Esophagus (tissue), 2 donors: ENCODE results near the gene FOXI3. TPM values are rescaled to one million over a fixed set of nuclear protein-coding genes. Genes with fewer than 3 reads are reported as not detected.

Experiments used
- H3K27ac ChIP-seq, 2 donors: one replicate each; pipeline ENCODE4 v1.5.1; 2013; ENCODE audit warnings: low read depth in 2 of 2, mild to moderate bottlenecking in 2 of 2, inconsistent platforms in 1 of 2, low read length in 1 of 2, moderate library complexity in 1 of 2
- H3K27me3 ChIP-seq, 2 donors: one replicate each; pipeline ENCODE4 v1.6.1; 2013; ENCODE audit warnings: low read length in 2 of 2, control low read depth in 1 of 2, mild to moderate bottlenecking in 1 of 2; ENCODE audit not compliant: insufficient read depth in 2 of 2, control insufficient read depth in 1 of 2
- H3K36me3 ChIP-seq, 2 donors: one replicate each; pipeline ENCODE4 v1.6.1; 2013; ENCODE audit warnings: low read length in 1 of 2; ENCODE audit not compliant: control insufficient read depth in 2 of 2, insufficient read depth in 2 of 2
- H3K4me1 ChIP-seq, 2 donors: one replicate each; pipeline ENCODE4 v1.6.1; 2013; ENCODE audit warnings: low read length in 1 of 2; ENCODE audit not compliant: control insufficient read depth in 2 of 2, insufficient read depth in 2 of 2
- H3K4me3 ChIP-seq, 2 donors: one replicate each; pipeline ENCODE4 v1.5.1; 2013; ENCODE audit warnings: low read length in 2 of 2, mild to moderate bottlenecking in 2 of 2, low read depth in 1 of 2, moderate library complexity in 1 of 2
- H3K9me3 ChIP-seq, 2 donors: one replicate each; pipeline ENCODE4 v1.6.1; 2013; ENCODE audit warnings: mild to moderate bottlenecking in 2 of 2, low read depth in 1 of 2, low read length in 1 of 2, moderate library complexity in 1 of 2; ENCODE audit not compliant: control insufficient read depth in 2 of 2, insufficient read depth in 1 of 2
- WGBS, 2 donors: extraction: QIAGEN DNeasy Blood & Tissue Kit; methylation state at CpG; one replicate each; pipeline ENCODE4 v1.1.7; 2013; 5-methylcytosine and 5-hydroxymethylcytosine counted together
- polyA plus RNA-seq, 2 donors: library from polyadenylated mRNA; stranded (reverse); fragments of 200-250 nt; gene quantifications; one replicate each; pipeline ENCODE4 v1.2.3, GENCODE V29; 2013
- donor health status: healthy with polysubstance abuse.
- donor health status: Bipolar disorder and iron deficiency.

The FOXI3 gene
- polyA plus RNA-seq = not detected

DNA sequence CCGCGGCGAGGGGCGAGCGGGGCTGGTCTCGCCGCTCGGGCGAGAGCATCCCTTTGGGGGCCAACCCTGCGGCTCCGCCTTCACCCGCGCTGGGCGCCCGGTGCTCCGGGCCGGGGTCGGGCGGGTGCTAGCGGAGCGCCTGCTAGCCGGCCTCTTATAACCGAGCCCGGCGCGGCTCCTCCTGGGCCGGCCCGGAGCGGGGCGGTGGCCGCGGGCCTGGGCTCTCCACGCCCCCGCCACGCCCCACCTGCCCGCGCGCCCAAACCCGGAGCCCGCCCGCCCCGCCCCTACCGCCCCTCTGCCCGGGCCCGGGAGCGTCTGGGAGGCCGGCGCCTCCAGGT lies at the start of gene FOXI3:
TSS of gene FOXI3 (minus strand) at position 129 of the 341 bp plus-strand sequence. CDS start 158 bp downstream, outside the sequence.
- peak within 1 kb of the TSS; percentile 33 to 56 for H3K4me3 ChIP-seq
- H3K27ac ChIP-seq = no peak within 1 kb of the TSS
- H3K27me3 ChIP-seq = peaks cover 5 to 25% of the 10 kb centered on the region in 2 donors
- H3K36me3 ChIP-seq = no peaks in the 10 kb centered on the region
- peaks cover 0 to 5% of the 10 kb centered on the region in 2 donors for H3K4me1 ChIP-seq
- peaks cover 0 to 2% of the 10 kb centered on the region in 2 donors for H3K9me3 ChIP-seq
- WGBS, 2 donors = 0 to 1% methylated on average over 8 to 48 of the region's 48 CpGs

DNA sequence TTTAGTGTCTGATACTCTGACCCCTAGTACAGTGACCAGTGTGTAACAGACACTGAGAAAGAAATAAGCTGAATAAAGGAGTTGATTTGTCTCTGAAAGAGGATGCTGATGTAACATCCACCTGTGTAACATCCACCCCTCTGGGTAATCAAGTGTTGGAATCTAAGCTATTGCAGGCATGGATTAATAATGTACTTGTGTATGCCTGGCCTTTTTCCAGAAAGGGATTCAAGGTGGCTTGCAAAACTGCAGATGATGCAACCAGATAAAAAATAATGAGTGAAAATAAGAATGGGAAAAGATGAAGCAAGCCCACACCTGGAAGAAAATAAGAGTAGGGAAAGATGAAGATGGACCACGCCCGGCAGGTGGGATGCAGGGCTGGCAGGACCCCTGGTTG lies 48.2 kb upstream of the FOXI3 start:
- 78 to 85% methylated on average over 2 of the region's 2 CpGs for WGBS, 2 donors
- Histone ChIP-seq H3K27me3 (no peaks in the 10 kb centered on the region), H3K36me3 (no peaks in the 10 kb centered on the region), H3K4me1 (no peaks in the 10 kb centered on the region), H3K4me3 (no peak overlapping the region), H3K9me3 (no peaks in the 10 kb centered on the region), H3K27ac (no peak overlapping the region)

DNA sequence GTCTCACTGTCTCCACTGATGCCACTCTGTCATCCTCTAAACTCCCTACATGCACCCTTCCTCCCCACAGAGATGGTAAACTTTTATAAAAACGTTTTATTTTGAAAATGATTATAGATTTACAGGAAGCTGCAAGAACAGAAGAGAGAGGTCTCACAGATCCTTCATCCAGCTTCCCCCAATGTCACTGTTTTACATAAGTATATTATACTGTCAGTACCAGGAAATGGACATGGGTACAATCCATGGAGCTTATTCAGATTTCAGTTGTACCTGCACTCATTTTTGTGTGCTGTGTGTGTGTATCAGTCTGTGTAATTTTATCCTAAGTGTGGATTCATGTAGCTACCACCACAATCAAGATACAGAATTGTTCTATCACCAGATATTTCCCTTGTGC lies 46.7 kb upstream of the FOXI3 start:
- Histone ChIP-seq H3K9me3 (no peaks in the 10 kb centered on the region), H3K36me3 (no peaks in the 10 kb centered on the region), H3K27me3 (no peaks in the 10 kb centered on the region), H3K27ac (no peak overlapping the region), H3K4me3 (no peak overlapping the region), H3K4me1 (no peaks in the 10 kb centered on the region)
- 33 to 40% methylated on average over 1 of the region's 1 CpG for WGBS, 2 donors

DNA sequence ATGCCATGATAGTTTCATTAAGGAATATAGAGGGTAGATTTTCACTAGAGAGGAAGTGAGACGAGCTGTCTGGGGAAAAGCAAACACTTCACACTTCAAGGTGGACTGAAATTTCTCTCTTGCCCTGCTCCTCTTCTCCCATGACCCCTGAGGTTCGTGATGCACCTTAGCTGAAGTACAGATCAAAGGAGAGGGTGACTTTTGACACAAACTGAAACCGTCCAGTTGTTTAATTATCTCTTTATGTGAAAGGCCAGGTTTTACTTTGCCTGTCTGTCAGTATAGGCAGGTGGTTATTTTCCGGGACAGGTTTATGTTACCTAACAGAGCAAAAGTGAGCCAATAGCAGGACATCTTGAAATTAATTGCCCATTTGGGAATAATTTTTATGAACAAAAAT lies 41.0 kb upstream of the FOXI3 start:
- H3K4me1 ChIP-seq = no peaks in the 10 kb centered on the region
- H3K9me3 ChIP-seq = no peaks in the 10 kb centered on the region
- H3K27me3 ChIP-seq = no peaks in the 10 kb centered on the region
- no peak overlapping the region for H3K4me3 ChIP-seq
- H3K27ac ChIP-seq = no peak overlapping the region
- WGBS, 2 donors = 46 to 58% methylated on average over 4 of the region's 4 CpGs
- H3K36me3 ChIP-seq = no peaks in the 10 kb centered on the region

DNA sequence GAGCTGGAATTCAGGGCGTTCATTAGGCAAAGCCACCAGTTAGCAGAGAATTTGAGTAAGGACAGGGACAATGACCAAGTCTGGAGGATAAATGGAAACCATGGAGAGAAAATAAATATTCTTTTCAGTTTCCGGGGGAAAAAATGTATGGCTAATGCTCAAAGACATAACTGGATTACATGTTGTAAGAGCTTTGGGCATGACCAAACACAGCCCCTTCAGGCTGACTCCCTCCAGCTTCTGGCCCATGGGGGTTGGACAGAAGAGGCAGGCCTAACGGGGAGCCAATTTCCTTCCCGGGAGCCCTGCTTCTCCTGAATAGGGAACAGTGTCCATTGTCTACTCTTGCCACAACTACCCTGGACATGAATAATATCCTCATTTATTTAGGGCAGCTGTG lies 39.5 kb upstream of the FOXI3 start:
- 42 to 56% methylated on average over 4 of the region's 4 CpGs for WGBS, 2 donors
- no peaks in the 10 kb centered on the region for H3K27me3 ChIP-seq

DNA sequence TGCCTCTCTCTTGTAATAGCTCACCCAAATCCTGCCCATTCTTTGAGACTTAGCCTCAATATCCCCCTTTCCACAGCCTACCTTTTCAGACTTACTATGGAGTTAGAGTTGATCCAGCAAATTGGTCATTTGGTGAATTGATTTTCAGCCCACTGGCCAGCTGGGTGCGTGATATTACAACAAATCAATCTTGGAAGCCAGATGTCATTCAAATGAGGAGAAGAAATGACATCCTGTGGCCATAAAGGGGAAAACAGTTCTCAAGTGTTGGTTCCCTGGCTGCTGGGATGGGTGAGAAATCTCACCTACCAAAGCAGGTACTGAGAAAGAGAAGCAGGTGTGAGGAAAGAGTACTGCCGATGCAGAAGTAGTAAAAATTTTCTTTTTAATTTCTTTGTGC lies 36.7 kb upstream of the FOXI3 start:
- H3K4me3 ChIP-seq = no peak overlapping the region
- WGBS, 2 donors = 76 to 80% methylated on average over 2 of the region's 2 CpGs
- H3K4me1 ChIP-seq = no peaks in the 10 kb centered on the region
- no peaks in the 10 kb centered on the region for H3K36me3 ChIP-seq
- no peaks in the 10 kb centered on the region for H3K27me3 ChIP-seq
- no peak overlapping the region for H3K27ac ChIP-seq
- H3K9me3 ChIP-seq = no peaks in the 10 kb centered on the region

More for the DNA sequence above, 39.5 kb upstream of the FOXI3 start:
- Histone ChIP-seq H3K27ac (no peak overlapping the region), H3K9me3 (no peaks in the 10 kb centered on the region), H3K4me3 (no peak overlapping the region), H3K36me3 (no peaks in the 10 kb centered on the region), H3K4me1 (no peaks in the 10 kb centered on the region)

DNA sequence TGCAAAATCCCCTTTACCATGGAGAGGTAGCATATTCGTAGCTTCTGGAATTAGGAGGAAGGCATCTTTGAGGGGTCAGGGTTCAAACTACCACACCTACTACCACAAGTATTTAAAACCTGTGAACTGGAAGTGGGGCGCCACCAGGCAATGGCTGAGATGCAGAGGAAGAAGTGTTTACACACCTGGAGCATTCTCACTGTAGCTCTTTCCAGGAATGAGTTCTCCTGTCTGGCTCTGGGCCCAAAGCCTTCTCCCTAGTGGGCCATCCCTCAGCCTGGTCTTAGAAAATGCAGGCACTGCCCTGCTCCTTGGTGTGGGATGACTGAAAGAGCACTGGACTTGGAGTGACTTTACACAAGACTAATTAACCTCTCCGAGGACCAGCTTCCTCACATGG lies 30.7 kb upstream of the FOXI3 start:
- no peaks in the 10 kb centered on the region for H3K9me3 ChIP-seq
- H3K27ac ChIP-seq = no peak overlapping the region
- no peaks in the 10 kb centered on the region for H3K27me3 ChIP-seq
- no peaks in the 10 kb centered on the region for H3K36me3 ChIP-seq
- no peaks in the 10 kb centered on the region for H3K4me1 ChIP-seq
- WGBS, 2 donors = 63 to 70% methylated on average over 3 of the region's 3 CpGs
- H3K4me3 ChIP-seq = no peak overlapping the region

DNA sequence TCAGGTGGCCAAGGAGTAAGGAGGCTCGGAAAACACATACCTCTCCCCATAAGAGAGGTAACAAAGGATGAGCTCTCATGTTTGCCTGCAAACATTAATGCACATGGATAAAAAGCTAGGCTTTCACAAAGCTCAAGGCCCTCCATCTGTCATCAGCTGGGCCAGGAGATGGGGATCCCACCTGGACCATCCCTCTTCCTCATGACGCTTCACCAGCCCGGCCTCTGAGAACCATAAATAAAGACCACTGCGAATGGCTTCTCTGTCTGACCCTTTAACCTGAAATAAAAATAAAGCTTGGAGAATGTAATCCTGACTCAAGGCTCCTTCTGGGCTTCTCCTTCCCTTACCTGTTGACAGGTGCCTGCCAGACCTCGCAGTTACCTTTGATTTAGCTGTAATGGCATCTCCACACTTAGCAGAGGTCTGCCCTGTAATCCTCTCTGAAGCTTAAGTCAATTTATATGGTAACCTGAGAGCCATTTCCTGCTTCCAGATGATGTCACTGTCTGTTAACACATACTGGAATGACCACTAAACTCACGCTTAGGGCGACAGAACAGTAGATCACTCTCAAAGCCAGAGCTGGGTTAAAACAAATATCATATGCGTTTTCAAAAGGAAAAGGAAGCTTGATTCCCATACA lies 29.3 kb upstream of the FOXI3 start:
- Histone ChIP-seq H3K4me1 (no peaks in the 10 kb centered on the region), H3K9me3 (no peaks in the 10 kb centered on the region), H3K36me3 (no peaks in the 10 kb centered on the region), H3K4me3 (no peak overlapping the region), H3K27me3 (no peaks in the 10 kb centered on the region), H3K27ac (no peak overlapping the region)
- 41 to 50% methylated on average over 8 of the region's 8 CpGs for WGBS, 2 donors

DNA sequence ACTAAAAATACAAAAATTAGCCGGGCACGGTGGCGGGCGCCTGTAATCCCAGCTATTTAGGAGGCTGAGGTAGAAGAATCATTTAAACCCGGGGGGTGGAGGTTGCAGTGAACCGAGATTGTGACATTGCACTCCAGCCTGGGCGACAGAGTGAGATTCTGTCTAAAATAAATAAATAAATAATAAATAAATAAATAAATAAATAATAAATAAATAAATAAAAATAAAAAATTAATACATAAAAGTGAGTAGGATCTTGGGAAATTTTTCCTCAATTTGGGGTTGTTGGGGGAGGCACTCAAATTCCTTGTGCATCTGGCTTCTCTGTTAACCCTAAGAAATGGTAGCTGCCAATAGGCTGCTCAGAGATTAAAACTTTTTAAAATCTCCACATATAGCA lies 20.3 kb upstream of the FOXI3 start:
- no peak overlapping the region for H3K27ac ChIP-seq
- H3K4me3 ChIP-seq = no peak overlapping the region
- no peaks in the 10 kb centered on the region for H3K9me3 ChIP-seq
- peaks cover 0 to 4% of the 10 kb centered on the region in 2 donors for H3K27me3 ChIP-seq
- H3K4me1 ChIP-seq = no peaks in the 10 kb centered on the region
- 94 to 96% methylated on average over 7 of the region's 7 CpGs for WGBS, 2 donors
- no peaks in the 10 kb centered on the region for H3K36me3 ChIP-seq
